Activated CD4-positive, alpha-beta T cell treated with anti-CD3 and anti-CD28 coated beads, Interleukin-2, amount 50 U/mL, for 16 hours (primary cell): Measurements from ENCODE around the gene PCID2.

Source experiments
- DNase-seq: peaks from one replicate; pipeline ENCODE4 v3.0.0-alpha.2; 2020

Gene PCID2

DNA sequence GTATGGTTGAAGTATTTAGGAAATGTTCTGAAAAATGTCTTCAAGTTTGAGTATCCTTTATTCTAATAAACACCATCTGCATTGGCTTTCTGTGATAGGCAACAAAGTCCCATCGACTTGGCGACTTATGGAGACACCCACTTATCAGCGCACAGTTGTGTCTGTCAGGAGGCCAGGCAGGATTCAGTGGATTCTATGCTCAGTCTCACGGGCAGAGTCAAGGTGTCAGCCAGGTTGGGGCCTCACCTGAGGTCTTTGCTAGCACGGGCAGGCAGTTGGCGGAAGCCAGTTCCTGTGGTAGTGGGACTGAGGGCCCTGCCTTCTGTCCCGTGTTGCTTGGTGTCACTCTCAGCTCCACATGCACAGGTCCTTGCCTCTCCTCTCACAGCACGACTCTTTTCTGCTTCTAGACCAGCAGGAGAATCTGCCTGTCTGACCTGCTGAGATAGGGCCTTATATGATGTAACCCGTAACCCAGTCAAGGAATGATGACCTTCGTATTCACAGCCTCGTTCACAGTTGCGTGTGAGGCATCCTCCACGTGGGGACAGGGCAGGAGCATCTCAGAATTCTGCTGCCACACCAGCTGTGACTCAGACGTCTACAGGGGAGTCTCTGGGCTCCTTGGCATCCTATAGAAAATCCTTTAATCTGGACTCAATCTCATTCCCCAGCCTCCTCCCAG is 10.9 kb upstream of the PCID2 start:
- no peak for DNase-seq

DNA sequence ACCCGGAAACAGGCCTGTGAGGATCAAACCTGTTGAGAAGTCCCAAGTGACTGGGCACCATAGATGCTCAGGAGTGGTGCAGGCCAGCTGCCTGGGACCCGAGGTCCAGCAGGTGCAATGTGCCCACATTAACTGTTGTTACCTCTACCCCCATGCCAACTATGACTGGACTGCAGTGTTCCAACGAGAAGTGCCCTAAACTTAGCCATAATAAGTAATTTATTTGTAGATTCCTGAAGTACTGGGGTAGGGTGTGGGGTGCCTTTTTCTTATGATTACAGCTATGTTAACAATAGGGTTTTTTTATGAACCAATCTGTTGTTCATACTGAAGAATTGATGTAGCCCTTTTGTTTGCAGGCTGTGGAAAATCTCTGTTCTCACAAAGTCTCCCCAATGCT is 10.1 kb upstream of the PCID2 start:
- no peak for DNase-seq

DNA sequence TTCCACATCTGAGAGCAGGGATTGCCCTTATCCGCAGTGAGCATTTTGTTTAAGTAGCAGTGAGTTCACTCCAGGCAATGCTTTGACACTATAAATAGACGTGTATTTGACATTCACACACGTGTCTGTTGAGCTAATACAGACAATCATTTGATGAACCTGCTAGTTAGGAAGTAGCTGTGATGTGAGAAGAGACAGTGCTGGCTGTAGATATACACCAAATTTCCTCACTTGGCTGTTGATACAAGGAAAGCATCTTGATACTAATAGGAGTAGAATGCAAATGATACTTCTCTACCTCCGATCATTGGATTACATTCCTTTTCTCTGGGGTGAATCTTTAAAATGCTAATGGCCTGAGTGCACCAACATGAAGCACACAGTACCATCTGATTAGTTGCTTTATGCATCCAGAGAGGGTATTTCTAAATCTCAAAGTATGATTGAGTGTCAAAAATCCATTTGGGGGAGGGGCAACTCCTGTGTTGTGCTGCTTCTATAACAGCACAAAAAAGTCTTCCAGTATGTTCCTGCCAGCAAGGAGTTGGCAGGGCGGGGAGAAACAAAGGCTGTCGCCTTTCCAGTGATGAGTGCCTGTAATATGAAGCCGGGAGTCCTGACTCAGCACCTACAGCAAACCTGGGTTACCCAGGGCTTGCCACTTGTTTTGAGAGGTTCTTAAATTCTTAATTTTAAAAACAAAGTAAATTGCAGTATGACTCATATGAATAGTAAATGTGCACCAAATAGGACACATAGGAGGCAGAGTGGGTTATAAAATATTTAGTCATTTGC is 8.0 kb upstream of the PCID2 start:
- DNase-seq: peak; percentile 25

DNA sequence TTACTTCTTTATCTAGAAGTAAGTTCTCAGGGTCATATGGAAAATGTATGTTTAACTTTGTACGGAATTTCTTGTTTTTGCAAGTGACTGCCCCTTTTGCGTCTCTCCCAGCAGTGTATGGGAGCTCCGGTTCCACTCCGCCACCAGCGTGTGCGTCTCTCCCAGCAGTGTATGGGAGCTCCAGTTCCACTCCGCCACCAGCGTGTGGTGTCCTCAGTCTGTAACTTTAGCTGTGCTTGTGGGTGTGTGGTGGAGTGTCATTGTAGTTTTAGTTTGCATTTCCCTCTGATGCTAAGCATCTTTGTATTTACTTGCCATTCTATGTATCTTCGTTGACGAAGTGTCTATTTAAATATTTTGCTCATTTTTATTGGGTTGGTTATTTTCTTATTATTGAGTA is 3.3 kb upstream of the PCID2 start:
- DNase-seq: no peak

GRCh38 chr13:113210833-113211232 is 2.4 kb upstream of the PCID2 start:
- DNase-seq: no peak

DNA sequence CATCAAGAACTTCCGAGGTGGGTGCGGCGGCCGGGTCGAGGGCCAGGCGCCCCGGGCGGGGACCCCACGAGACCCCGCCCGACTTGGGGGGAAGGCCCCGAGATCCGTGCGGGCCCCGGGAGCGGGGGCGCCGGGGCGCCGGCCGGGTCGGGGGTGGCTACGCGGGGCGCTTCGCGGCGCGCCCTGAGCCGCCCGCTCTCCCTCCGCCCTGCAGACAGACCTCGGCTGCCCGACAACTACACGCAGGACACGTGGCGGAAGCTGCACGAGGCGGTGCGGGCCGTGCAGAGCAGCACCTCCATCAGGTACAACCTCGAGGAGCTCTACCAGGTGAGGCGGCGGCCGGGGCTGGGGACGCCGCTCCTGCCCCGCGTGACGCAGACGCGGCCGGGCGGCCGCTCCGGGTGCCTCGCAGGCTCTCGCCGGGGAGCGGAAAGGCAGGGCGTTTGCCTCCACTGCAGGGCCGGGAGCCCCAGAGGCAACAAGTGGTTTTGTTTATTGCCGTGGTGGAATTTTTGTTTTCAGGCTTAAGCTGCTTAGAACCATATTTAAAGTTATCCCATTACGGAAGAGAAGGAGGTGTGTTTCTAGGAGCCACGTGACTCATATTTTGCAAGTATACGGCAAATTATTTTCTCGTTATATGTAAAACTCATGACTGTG is 1.4 kb upstream of the PCID2 start:
- DNase-seq: peak; percentile 75

DNA sequence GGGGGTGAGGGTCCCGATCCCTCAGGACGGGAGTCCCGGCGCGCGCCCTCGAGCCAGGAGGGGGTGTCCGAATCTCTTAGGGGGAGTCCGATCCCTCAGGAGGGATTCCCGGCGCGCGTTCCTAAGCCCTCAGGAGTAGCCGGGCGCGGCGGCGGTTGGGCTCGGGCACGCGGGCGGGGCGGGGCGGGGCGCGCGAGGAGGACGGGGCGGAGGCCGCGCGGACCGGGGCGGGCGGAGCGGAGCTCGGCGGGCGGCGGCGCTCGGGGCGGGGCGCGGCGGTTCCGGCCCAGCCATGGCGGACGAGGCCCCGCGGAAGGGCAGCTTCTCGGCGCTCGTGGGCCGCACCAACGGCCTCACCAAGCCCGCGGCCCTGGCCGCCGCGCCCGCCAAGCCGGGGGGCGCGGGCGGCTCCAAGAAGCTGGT is 878 bp upstream of the PCID2 start, which contains the start of gene CUL4A:
CUL4A (plus strand) TSS at position 278 of the 423 bp plus-strand sequence; CDS start at position 293, 15 bp downstream.
- DNase-seq: peak; percentile 68

- peak; percentile 28 for DNase-seq
Observed at GRCh38 chr13:113207890-113208420, 514 bp downstream of the PCID2 start.

DNA sequence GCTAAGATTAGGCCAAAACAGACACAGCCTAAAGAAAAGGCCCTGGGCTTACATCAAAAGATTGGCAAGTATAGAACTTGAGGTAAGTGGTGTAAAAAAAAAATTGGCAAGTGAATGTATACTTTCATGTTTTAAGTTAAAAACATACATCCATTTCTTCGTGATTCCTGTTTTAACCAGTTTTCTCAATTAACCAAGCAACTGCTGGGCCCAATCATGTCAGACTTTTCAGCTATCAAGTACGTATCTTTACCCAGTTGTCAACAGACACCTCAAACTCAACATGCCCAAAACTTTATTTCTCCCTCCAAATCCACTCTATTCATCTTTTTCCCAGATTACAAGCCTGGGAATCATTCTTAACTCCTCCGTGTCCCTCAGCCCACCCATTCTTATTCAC is 1.0 kb downstream of the PCID2 start:
- no peak for DNase-seq

DNA sequence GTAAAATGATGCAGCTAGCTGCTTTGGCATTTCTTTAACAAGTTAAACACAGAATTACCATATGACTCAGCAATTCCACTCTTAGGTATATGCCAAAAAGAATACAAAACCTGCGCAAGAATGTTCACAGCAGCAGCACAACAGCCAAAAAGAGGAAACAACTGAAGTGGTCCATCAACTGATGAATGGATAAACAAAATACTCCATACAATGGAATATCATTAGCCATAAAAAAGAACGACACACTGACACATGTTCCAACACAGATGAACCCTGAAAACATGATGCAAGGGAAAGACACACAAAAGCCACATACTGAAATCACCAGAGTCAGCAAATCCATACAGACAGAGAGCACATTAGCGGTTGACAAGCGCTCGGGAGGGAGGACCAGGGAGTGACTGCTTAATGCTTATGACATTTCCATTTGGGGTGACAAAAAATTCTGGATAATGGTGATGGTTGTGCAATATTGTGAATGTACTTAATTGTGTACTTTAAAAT is 3.0 kb downstream of the PCID2 start:
- peak; percentile 29 for DNase-seq

DNA sequence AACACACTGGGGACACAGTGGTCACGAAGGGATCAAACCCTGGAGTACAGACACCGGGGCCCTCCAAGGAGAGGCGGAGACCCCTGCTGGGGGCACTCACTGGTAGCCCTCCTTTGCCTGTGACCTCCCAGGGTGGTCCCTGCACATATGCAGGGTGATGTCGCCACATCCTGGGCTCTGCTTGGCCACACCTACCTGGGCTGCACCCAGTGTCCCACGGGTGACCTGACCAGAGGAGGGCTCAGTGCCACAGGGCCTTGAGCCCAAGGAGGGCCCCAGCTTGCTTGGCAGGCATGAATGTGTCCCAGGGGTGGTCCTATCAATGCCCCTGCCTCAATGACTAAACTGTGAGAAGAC is 4.1 kb downstream of the PCID2 start:
- no peak for DNase-seq

- no peak for DNase-seq
Observed at GRCh38 chr13:113203507-113204377, 4.7 kb downstream of the PCID2 start.

- no peak for DNase-seq
Observed at GRCh38 chr13:113202912-113203311, 5.6 kb downstream of the PCID2 start.

DNA sequence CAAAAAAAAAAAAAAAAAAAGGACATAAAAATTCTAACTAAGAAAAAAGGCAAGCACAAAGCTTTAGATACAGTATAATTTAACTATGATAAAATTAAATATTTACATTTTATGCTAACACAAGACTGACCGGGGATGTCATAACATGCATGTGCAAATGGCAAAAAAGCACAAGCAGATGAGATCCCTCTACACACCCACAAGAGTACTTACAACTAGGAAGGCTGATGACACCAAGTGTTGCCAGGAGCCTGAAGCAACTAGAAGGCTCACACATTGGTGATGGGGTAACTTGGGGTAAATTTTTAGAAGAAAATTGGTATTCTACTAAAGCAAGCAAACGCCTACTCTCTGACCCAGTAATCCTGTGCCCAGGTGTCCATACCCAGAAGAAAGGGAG is 6.7 kb downstream of the PCID2 start:
- DNase-seq: no peak

GRCh38 chr13:113196970-113197737 is 11.3 kb downstream of the PCID2 start:
- DNase-seq: no peak

- DNase-seq: no peak
Observed at GRCh38 chr13:113195360-113195759, 13.1 kb downstream of the PCID2 start.

DNA sequence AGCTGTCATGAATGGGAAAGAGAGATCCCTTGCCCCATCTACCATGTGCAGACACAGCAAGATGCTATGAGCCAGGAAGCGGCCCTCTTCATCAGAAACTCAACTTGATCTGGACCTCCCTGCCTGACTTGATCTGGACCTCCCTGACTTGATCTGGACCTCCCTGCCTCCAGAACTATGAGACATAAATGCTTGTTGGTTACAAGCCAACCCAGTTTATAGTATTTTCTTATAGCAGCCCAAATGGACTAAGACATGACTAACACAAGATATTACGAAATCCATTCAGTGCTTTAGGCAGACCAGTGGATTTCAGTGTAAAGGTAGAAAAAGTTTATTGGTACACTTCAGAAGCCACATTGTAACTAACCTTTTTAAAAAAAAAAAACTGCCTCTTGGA is 15.6 kb downstream of the PCID2 start:
- DNase-seq: no peak

GRCh38 chr13:113192279-113192678 is 16.2 kb downstream of the PCID2 start:
- DNase-seq: no peak

- DNase-seq: no peak
Observed at GRCh38 chr13:113190181-113190580, 18.3 kb downstream of the PCID2 start.

GRCh38 chr13:113187883-113188665 is 20.4 kb downstream of the PCID2 start:
- DNase-seq: no peak

- DNase-seq: peak; percentile 62
Observed at GRCh38 chr13:113187263-113187669, 21.2 kb downstream of the PCID2 start.
